GM18526 (cell line): ENCODE data around the gene GSTT2B.
"Not testable (repeated sequence)": the region's sequence is repeated elsewhere in the genome, so short reads cannot be mapped to it uniquely, and the experiment has no call there.

Experiments
- POLR2A ChIP-seq: IDR thresholded peaks from 3 replicates; pipeline ENCODE4 v1.6.1; 2011; ENCODE audit not compliant: insufficient read length; ENCODE audit errors: extremely low read depth

Gene GSTT2B

GRCh38 chr22:23961084-23961771, at the start of gene GSTT2B:
TSS of gene GSTT2B (minus strand) at chr22:23961195. CDS start at chr22:23961131, 64 bp downstream.
- TF ChIP-seq POLR2A = not testable (repeated sequence)

GRCh38 chr22:24010018-24010391, 49.0 kb upstream of the GSTT2B start:
- TF ChIP-seq POLR2A = no peak

GRCh38 chr22:24009227-24010017, 48.4 kb upstream of the GSTT2B start:
- TF ChIP-seq POLR2A = no peak

- no peak for TF ChIP-seq POLR2A
Measured at GRCh38 chr22:24008381-24009226, 47.6 kb upstream of the GSTT2B start.

- TF ChIP-seq POLR2A = no peak
Measured at GRCh38 chr22:24008022-24008283, 47.0 kb upstream of the GSTT2B start.

- TF ChIP-seq POLR2A = no peak
Measured at GRCh38 chr22:24007253-24008021, 46.4 kb upstream of the GSTT2B start.

- no peak for TF ChIP-seq POLR2A
Measured at GRCh38 chr22:24006914-24007214, 45.9 kb upstream of the GSTT2B start.

- TF ChIP-seq POLR2A = no peak
Measured at GRCh38 chr22:24006207-24006913, 45.4 kb upstream of the GSTT2B start.

GRCh38 chr22:24005201-24005600, 44.2 kb upstream of the GSTT2B start, which contains the start of gene GSTT4:
TSS of gene GSTT4 (minus strand) at chr22:24005453. CDS start at chr22:24005356, 97 bp downstream.
- TF ChIP-seq POLR2A = no peak

- no peak for TF ChIP-seq POLR2A
Measured at GRCh38 chr22:24003887-24004286, 42.9 kb upstream of the GSTT2B start.

- TF ChIP-seq POLR2A = no peak
Measured at GRCh38 chr22:24002851-24003250, 41.9 kb upstream of the GSTT2B start.

- no peak for TF ChIP-seq POLR2A
Measured at GRCh38 chr22:24002272-24002671, 41.3 kb upstream of the GSTT2B start.

- TF ChIP-seq POLR2A = no peak
Measured at GRCh38 chr22:24001314-24001713, 40.3 kb upstream of the GSTT2B start.

- no peak for TF ChIP-seq POLR2A
Measured at GRCh38 chr22:23997092-23997491, 36.1 kb upstream of the GSTT2B start.

- no peak for TF ChIP-seq POLR2A
Measured at GRCh38 chr22:23984430-23984829, 23.4 kb upstream of the GSTT2B start.

- TF ChIP-seq POLR2A = not testable (repeated sequence)
Measured at GRCh38 chr22:23979557-23980240, 18.7 kb upstream of the GSTT2B start, which contains the start of gene GSTT2. TSS of gene GSTT2 (plus strand) at chr22:23980134.
